Measurements from ENCODE around the gene C19orf12.

C19orf12 gene

GRCh38 chr19:29735829-29736228 is 20.8 kb upstream of the C19orf12 start:
- H3K27ac ChIP-seq (ENCODE audit: low read length): no peak overlapping the region
- ATAC-seq (ENCODE audit: insufficient read depth, low read depth): no peak

GRCh38 chr19:29731331-29731850 is 16.3 kb upstream of the C19orf12 start:
- Histone ChIP-seq H3K9me3 (ENCODE audit: insufficient read depth, low read length, severe bottlenecking) (no peaks in the 10 kb centered on the region), H3K27me3 (ENCODE audit: insufficient read depth, low read length, poor library complexity) (peaks cover 6% of the 10 kb centered on the region), H3K79me2 (ENCODE audit: insufficient read depth, low read length) (no peaks in the 10 kb centered on the region), H4K20me1 (ENCODE audit: insufficient read depth, low read length) (no peaks in the 10 kb centered on the region), H3K36me3 (ENCODE audit: insufficient read depth, low read length) (no peaks in the 10 kb centered on the region), H3K4me1 (ENCODE audit: insufficient read depth, low read length) (no peaks in the 10 kb centered on the region), H3K9ac (ENCODE audit: low read depth, low read length) (no peak overlapping the region), H3K4me3 (ENCODE audit: low read depth in 1 of 2, low read length in 2 of 2) (no peak overlapping the region), H2AFZ (ENCODE audit: low read depth, low read length) (no peak overlapping the region), H3K27ac (ENCODE audit: low read length) (no peak overlapping the region), H3K4me2 (ENCODE audit: insufficient read depth, low read length) (no peak overlapping the region)
- no peak for ATAC-seq (ENCODE audit: insufficient read depth, low read depth)
- TF ChIP-seq CTCF (IDR thresholded peaks at IDR 0.05; ENCODE audit: borderline replicate concordance, extremely low read depth, low read length, poor library complexity, severe bottlenecking): no peak
- no peak for TF ChIP-seq EZH2 (IDR thresholded peaks at IDR 0.05; ENCODE audit: borderline replicate concordance, low read depth, low read length, severe bottlenecking)
- no peak for DNase-seq

More at GRCh38 chr19:29735829-29736228, 20.8 kb upstream of the C19orf12 start:
- no peaks in the 10 kb centered on the region for H3K36me3 ChIP-seq (ENCODE audit: insufficient read depth, low read length)
- peaks cover 3% of the 10 kb centered on the region for H3K27me3 ChIP-seq (ENCODE audit: insufficient read depth, low read length, poor library complexity)
- no peak overlapping the region for H3K4me3 ChIP-seq (ENCODE audit: low read depth in 1 of 2, low read length in 2 of 2)
- no peak overlapping the region for H3K4me2 ChIP-seq (ENCODE audit: insufficient read depth, low read length)
- H4K20me1 ChIP-seq (ENCODE audit: insufficient read depth, low read length): no peaks in the 10 kb centered on the region
- H3K79me2 ChIP-seq (ENCODE audit: insufficient read depth, low read length): no peaks in the 10 kb centered on the region
- H2AFZ ChIP-seq (ENCODE audit: low read depth, low read length): no peak overlapping the region
- DNase-seq: no peak
- H3K4me1 ChIP-seq (ENCODE audit: insufficient read depth, low read length): no peaks in the 10 kb centered on the region
- TF ChIP-seq EZH2 (IDR thresholded peaks at IDR 0.05; ENCODE audit: borderline replicate concordance, low read depth, low read length, severe bottlenecking): no peak
- TF ChIP-seq CTCF (IDR thresholded peaks at IDR 0.05; ENCODE audit: borderline replicate concordance, extremely low read depth, low read length, poor library complexity, severe bottlenecking): no peak
- H3K9me3 ChIP-seq (ENCODE audit: insufficient read depth, low read length, severe bottlenecking): no peaks in the 10 kb centered on the region
- H3K9ac ChIP-seq (ENCODE audit: low read depth, low read length): no peak overlapping the region

- H3K9me3 ChIP-seq (ENCODE audit: insufficient read depth, low read length, severe bottlenecking): no peaks in the 10 kb centered on the region
- peaks cover 22% of the 10 kb centered on the region for H3K27me3 ChIP-seq (ENCODE audit: insufficient read depth, low read length, poor library complexity)
- no peak overlapping the region for H3K9ac ChIP-seq (ENCODE audit: low read depth, low read length)
- TF ChIP-seq CTCF (IDR thresholded peaks at IDR 0.05; ENCODE audit: borderline replicate concordance, extremely low read depth, low read length, poor library complexity, severe bottlenecking): no peak
- no peak for TF ChIP-seq EZH2 (IDR thresholded peaks at IDR 0.05; ENCODE audit: borderline replicate concordance, low read depth, low read length, severe bottlenecking)
- no peak overlapping the region for H3K27ac ChIP-seq (ENCODE audit: low read length)
- H3K36me3 ChIP-seq (ENCODE audit: insufficient read depth, low read length): no peaks in the 10 kb centered on the region
- ATAC-seq (ENCODE audit: insufficient read depth, low read depth): no peak
- no peak overlapping the region for H3K4me3 ChIP-seq (ENCODE audit: low read depth in 1 of 2, low read length in 2 of 2)
- no peaks in the 10 kb centered on the region for H3K79me2 ChIP-seq (ENCODE audit: insufficient read depth, low read length)
- H3K4me2 ChIP-seq (ENCODE audit: insufficient read depth, low read length): no peak overlapping the region
- no peaks in the 10 kb centered on the region for H4K20me1 ChIP-seq (ENCODE audit: insufficient read depth, low read length)
- no peak for DNase-seq
- no peak overlapping the region for H2AFZ ChIP-seq (ENCODE audit: low read depth, low read length)
- peaks cover 16% of the 10 kb centered on the region for H3K4me1 ChIP-seq (ENCODE audit: insufficient read depth, low read length)
These were observed 12.8 kb upstream of the C19orf12 start for GRCh38 chr19:29727906-29728305.

- DNase-seq (no peak), ATAC-seq (ENCODE audit: insufficient read depth, low read depth) (no peak)
- Histone ChIP-seq H3K4me1 (ENCODE audit: insufficient read depth, low read length) (peaks cover 16% of the 10 kb centered on the region), H3K4me2 (ENCODE audit: insufficient read depth, low read length) (no peak overlapping the region), H2AFZ (ENCODE audit: low read depth, low read length) (no peak overlapping the region), H3K9me3 (ENCODE audit: insufficient read depth, low read length, severe bottlenecking) (no peaks in the 10 kb centered on the region), H3K9ac (ENCODE audit: low read depth, low read length) (no peak overlapping the region), H3K27ac (ENCODE audit: low read length) (no peak overlapping the region), H3K36me3 (ENCODE audit: insufficient read depth, low read length) (no peaks in the 10 kb centered on the region), H3K4me3 (ENCODE audit: low read depth in 1 of 2, low read length in 2 of 2) (no peak overlapping the region), H3K27me3 (ENCODE audit: insufficient read depth, low read length, poor library complexity) (peaks cover 23% of the 10 kb centered on the region), H4K20me1 (ENCODE audit: insufficient read depth, low read length) (no peaks in the 10 kb centered on the region), H3K79me2 (ENCODE audit: insufficient read depth, low read length) (no peaks in the 10 kb centered on the region)
- TF ChIP-seq EZH2 (IDR thresholded peaks at IDR 0.05; ENCODE audit: borderline replicate concordance, low read depth, low read length, severe bottlenecking) (no peak), CTCF (IDR thresholded peaks at IDR 0.05; ENCODE audit: borderline replicate concordance, extremely low read depth, low read length, poor library complexity, severe bottlenecking) (no peak)
These were observed 9.7 kb upstream of the C19orf12 start for GRCh38 chr19:29724746-29725145.

Measured in DND-41 (cell line).